ENCODE results near the gene TMEM169. TPM values are rescaled to one million over a fixed set of nuclear protein-coding genes. Genes with fewer than 3 reads are reported as not detected.

The TMEM169 gene
- 0.40 to 0.91 TPM (median 0.63 TPM) in 5 replicates for total RNA-seq (2022; extraction: Qiagen RNA extraction; ENCODE audit: low read depth)

DNA sequence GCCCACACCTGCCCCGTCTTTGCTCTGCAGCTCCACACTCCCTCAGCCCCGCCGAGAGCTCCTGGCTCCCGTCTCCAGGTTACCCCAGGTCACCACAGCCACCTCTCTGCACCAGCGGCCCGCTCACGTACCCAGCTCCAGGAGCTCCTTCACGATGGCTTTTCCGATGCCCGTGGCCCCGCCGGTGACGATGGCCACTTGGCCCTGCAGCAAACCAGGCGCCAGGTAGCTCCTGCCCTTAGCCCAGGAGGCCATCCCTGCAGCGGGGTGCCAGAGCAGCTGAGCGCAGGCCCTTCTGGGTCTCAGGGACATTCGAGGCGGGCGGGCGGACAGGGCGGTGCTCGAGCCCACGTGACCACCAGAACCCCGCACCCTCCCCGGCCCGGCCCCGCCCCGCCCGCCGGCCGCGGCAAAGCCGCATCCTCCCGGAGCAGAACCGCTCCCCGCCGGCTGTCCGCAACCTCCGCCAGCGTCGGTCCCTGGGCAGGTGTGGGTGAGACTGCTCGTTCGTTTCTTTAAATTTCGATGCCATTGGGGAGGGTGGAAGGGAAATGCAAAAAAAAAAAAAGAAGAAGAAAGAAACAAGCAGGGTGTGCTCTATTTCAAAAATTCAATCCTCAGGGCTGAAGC is at the start of gene TMEM169, which contains the start of gene PECR:
TSS of gene TMEM169 (plus strand) at position 433 of the 630 bp plus-strand sequence. CDS start 14,045 bp downstream, outside the sequence.
TSS of gene PECR (minus strand) at position 323 of the 630 bp plus-strand sequence. CDS start at position 255, 68 bp downstream.

DNA sequence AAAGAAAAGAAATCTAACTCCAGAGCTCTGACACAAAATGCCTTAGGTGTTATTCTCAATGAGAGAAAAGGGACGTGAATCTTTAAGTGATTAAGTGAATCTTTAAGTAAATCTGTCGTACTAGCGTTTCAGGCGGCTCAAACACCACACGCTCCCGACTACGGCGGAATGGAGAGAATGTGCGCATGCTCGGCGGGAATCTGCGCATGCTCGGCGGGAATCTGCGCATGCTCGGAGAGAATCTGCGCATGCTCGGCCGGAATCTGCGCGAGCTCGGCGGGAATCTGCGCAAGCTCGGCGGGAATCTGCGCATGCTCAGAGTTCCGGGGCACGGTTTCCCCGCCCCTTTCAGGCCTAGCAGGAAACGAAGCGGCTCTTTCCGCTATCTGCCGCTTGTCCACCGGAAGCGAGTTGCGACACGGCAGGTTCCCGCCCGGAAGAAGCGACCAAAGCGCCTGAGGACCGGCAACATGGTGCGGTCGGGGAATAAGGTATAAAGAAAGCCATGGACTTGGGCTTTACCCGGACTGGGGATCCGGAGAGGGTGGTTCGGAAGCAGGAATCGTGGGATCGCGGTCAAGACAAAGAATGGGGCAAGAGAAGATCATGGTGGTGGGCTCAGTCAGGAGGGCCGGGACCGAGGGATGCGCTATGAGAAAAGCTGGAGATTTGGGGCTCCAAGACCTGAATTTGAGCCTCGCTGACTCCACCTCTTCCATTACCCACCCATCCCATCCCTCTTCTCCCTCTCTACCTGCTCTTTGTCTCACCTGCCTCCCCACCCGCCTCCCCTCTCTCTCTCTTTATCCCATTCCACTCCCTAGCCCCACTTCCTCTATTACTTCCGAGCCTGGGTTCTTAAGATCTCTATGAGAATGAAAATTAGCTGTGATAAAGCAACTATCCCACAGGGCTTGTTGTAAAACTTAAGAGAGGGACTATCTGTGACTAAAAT is 27.5 kb downstream of the TMEM169 start, which contains the start of gene XRCC5:
TSS of gene XRCC5 (plus strand) at position 382 of the 955 bp plus-strand sequence. CDS start at position 471, 89 bp downstream.

Other genes with a start within 250 kb of the TMEM169 start
- gene MREG, start 68.4 kb upstream of the TMEM169 start, total RNA-seq (2022; extraction: Qiagen RNA extraction; ENCODE audit: low read depth) = 4.7 to 6.4 TPM (median 5.2 TPM) in 5 replicates
- gene PECR, start 110 bp upstream of the TMEM169 start, total RNA-seq (2022; extraction: Qiagen RNA extraction; ENCODE audit: low read depth) = 15.7 to 17.0 TPM (median 16.8 TPM) in 5 replicates
- 183 to 221 TPM (median 204 TPM) in 5 replicates for gene XRCC5, start 27.4 kb downstream of the TMEM169 start, total RNA-seq (2022; extraction: Qiagen RNA extraction; ENCODE audit: low read depth)